B cell (primary cell): ENCODE data around the gene THBS2. TPM values are rescaled to one million over a fixed set of nuclear protein-coding genes. Genes with fewer than 3 reads are reported as not detected.

Source experiments
- ATAC-seq: fragments of 200-7000 bp; cut with Tn5 transposase; one replicate; pipeline ENCODE4 v1.10.0; 2021; ENCODE audit warnings: low read depth, mild to moderate bottlenecking, moderate number of reproducible peaks, moderate library complexity
- CTCF ChIA-PET: fragments of 350-600 bp; sonication (Branson Sonifier 250); formaldehyde crosslinking; loops from one replicate; lab custom pipeline; 2021; ENCODE audit warnings: antibody characterized with exemption, inconsistent platforms; lab: Charles Lee
- POLR2A ChIA-PET: fragments of 350-600 bp; sonication (Branson Sonifier 250); formaldehyde crosslinking; loops from one replicate; lab custom pipeline; 2021; ENCODE audit warnings: antibody characterized with exemption; lab: Charles Lee
- DNase-seq: peaks from one replicate; pipeline ENCODE4 v3.0.0; 2013
- H2AFZ ChIP-seq: 2 replicates; pipeline ENCODE4 v1.6.1; 2012; ENCODE audit warnings: mild to moderate bottlenecking, low read depth, low read length; ENCODE audit not compliant: insufficient read depth, poor library complexity, severe bottlenecking
- H3K27ac ChIP-seq, 2 donors: 1 replicate in 1 of 2; 2 replicates in 1 of 2; pipeline ENCODE4 v1.5.1; 2012 to 2013; ENCODE audit warnings: low read length in 2 of 2, mild to moderate bottlenecking in 2 of 2, moderate library complexity in 1 of 2
- H3K27me3 ChIP-seq, 4 experiments: fragments of 200-600 bp in 1 of 4; sonication (generic) in 1 of 4; replicated peaks in 1 of 4; 1 replicate in 2 of 4; 2 replicates in 2 of 4; pipeline versions ENCODE4 v1.6.1 to v1.7.0; 2013 to 2016; ENCODE audit warnings: low read length in 3 of 4, mild to moderate bottlenecking in 2 of 4, mixed read lengths in 1 of 4, moderate library complexity in 1 of 4; ENCODE audit not compliant: insufficient read depth in 4 of 4, control insufficient read depth in 3 of 4; ENCODE audit errors: control extremely low read depth in 1 of 4
- H3K36me3 ChIP-seq, 2 experiments: replicated peaks in 1 of 2; 1 replicate in 1 of 2; 2 replicates in 1 of 2; pipeline versions ENCODE4 v1.6.1 to v1.7.1; 2013; ENCODE audit warnings: low read length in 1 of 2; ENCODE audit not compliant: insufficient read depth in 2 of 2, control insufficient read depth in 1 of 2; ENCODE audit errors: control extremely low read depth in 1 of 2, extremely low read depth in 1 of 2
- H3K4me1 ChIP-seq, 2 donors: fragments of 200-600 bp in 1 of 2; sonication (generic) in 1 of 2; 1 replicate in 1 of 2; 2 replicates in 1 of 2; pipeline versions ENCODE4 v1.5.1 to v1.6.1; 2013 to 2017; ENCODE audit warnings: low read length in 2 of 2; ENCODE audit not compliant: control insufficient read depth in 2 of 2, insufficient read depth in 2 of 2
- H3K4me2 ChIP-seq: replicated peaks from 2 replicates; pipeline ENCODE3; 2012; ENCODE audit warnings: mild to moderate bottlenecking, low read depth, low read length; ENCODE audit not compliant: poor library complexity, severe bottlenecking
- H3K4me3 ChIP-seq, 5 experiments: fragments of 200-600 bp in 1 of 5; sonication (generic) in 1 of 5; 1 replicate in 3 of 5; 2 replicates in 2 of 5; pipeline versions ENCODE4 v1.5.1 to v1.7.0; 2011 to 2016; ENCODE audit warnings: low read length in 4 of 5, mild to moderate bottlenecking in 4 of 5, low read depth in 2 of 5, control low read depth in 1 of 5, moderate library complexity in 1 of 5; ENCODE audit not compliant: insufficient read depth in 1 of 5; ENCODE audit errors: control extremely low read depth in 1 of 5, extremely low read depth in 1 of 5
- H3K79me2 ChIP-seq: fragments of 200-600 bp; sonication (generic); one replicate; pipeline ENCODE4 v1.6.0; 2016; ENCODE audit warnings: low read length; ENCODE audit not compliant: control insufficient read depth, insufficient read depth
- H3K9ac ChIP-seq: fragments of 200-600 bp; sonication (generic); 2 replicates; pipeline ENCODE4 v1.6.1; 2017; ENCODE audit warnings: mild to moderate bottlenecking, low read length, moderate library complexity
- H3K9me3 ChIP-seq, 3 donors: one replicate each; pipeline versions ENCODE4 v1.6.1 to v1.7.1; 2013; ENCODE audit warnings: low read length in 2 of 3; ENCODE audit not compliant: control insufficient read depth in 2 of 3, insufficient read depth in 1 of 3; ENCODE audit errors: control extremely low read depth in 1 of 3
- H4K20me1 ChIP-seq: 2 replicates; pipeline ENCODE4 v1.6.0; 2012; ENCODE audit warnings: mild to moderate bottlenecking, low read length; ENCODE audit not compliant: insufficient read depth, control insufficient read depth, poor library complexity, severe bottlenecking
- H3K27ac Mint-ChIP-seq: one replicate; pipeline ENCODE4 v1.8.0; 2021; ENCODE audit warnings: mixed read lengths
- H3K27me3 Mint-ChIP-seq: one replicate; pipeline ENCODE4 v1.8.0; 2021; ENCODE audit warnings: mixed read lengths
- H3K4me1 Mint-ChIP-seq: one replicate; pipeline ENCODE4 v1.8.0; 2021; ENCODE audit warnings: mixed read lengths
- H3K4me3 Mint-ChIP-seq: one replicate; pipeline ENCODE4 v1.8.0; 2021; ENCODE audit warnings: mixed read lengths
- H3K9me3 Mint-ChIP-seq: one replicate; pipeline ENCODE4 v1.8.0; 2022; ENCODE audit warnings: mixed read lengths; ENCODE audit not compliant: insufficient read depth
- CTCF ChIP-seq: fragments of 200-600 bp; IDR thresholded peaks from one replicate; pipeline ENCODE4 v1.8.0; 2022; ENCODE audit warnings: antibody characterized with exemption, mild to moderate bottlenecking
- EZH2 ChIP-seq: IDR thresholded peaks from 2 replicates; pipeline ENCODE4 v1.6.1; 2012; ENCODE audit warnings: borderline replicate concordance, low read depth, mild to moderate bottlenecking, moderate library complexity, low read length; ENCODE audit not compliant: insufficient read depth, poor library complexity, severe bottlenecking
- whole genome bisulfite sequencing: methylation state at CpG from one replicate; pipeline ENCODE4 v1.1.5; 2013; ENCODE audit warnings: missing lambda C conversion rate; ENCODE audit not compliant: insufficient coverage; 5-methylcytosine and 5-hydroxymethylcytosine counted together
- intact Hi-C: fragments of 100-400 bp; cut with micrococcal nuclease; formaldehyde crosslinking; loops from one replicate; pipeline ENCODE4 v1.10.0; 2022
- polyA plus RNA-seq: library from polyadenylated mRNA; depleted of rRNA; stranded (reverse); fragments of >200 nt; gene quantifications from 2 replicates; pipeline ENCODE4 v1.2.3, GENCODE V29; 2012
- total RNA-seq, 2 donors: library from RNA; stranded (reverse); fragments of 120-200 nt in 1 of 2; gene quantifications; 1 replicate in 1 of 2; 2 replicates in 1 of 2; pipeline versions ENCODE4 v1.2.3 to v1.2.4, GENCODE V29; 2013 to 2022

Gene THBS2
- total and polyA plus RNA-seq, 2 donors (not counting 1 experiment from before 2014, with no cell fraction given) = not detected

GRCh38 chr6:169190970-169191369 is 62.7 kb downstream of the THBS2 start:
- Histone ChIP-seq H3K9ac (no peak overlapping the region), H3K4me3 (no peak overlapping the region), H4K20me1 (no peaks in the 10 kb centered on the region), H3K9me3 (peaks cover 0 to 13% (median 0%) of the 10 kb centered on the region in 3 donors), H3K27ac (no peak overlapping the region), H3K79me2 (no peaks in the 10 kb centered on the region), H3K27me3 (no peaks in the 10 kb centered on the region), H2AFZ (no peak overlapping the region), H3K36me3 (no peaks in the 10 kb centered on the region), H3K4me2 (no peak overlapping the region), H3K4me1 (no peaks in the 10 kb centered on the region)
- WGBS = 100% methylated on average over 2 of the region's 8 CpGs
- intact Hi-C loops = no loop called here
- CTCF ChIA-PET = no interaction called here
- ATAC-seq = no peak
- POLR2A ChIA-PET = no interaction called here
- H3K4me3 Mint-ChIP-seq = no peak overlapping the region
- no peaks in the 10 kb centered on the region for H3K9me3 Mint-ChIP-seq
- H3K4me1 Mint-ChIP-seq = no peaks in the 10 kb centered on the region
- DNase-seq = no peak
- H3K27me3 Mint-ChIP-seq = peaks cover 7% of the 10 kb centered on the region
- no peak overlapping the region for H3K27ac Mint-ChIP-seq
- TF ChIP-seq CTCF (no peak), EZH2 (no peak)

- TF ChIP-seq EZH2 (no peak), CTCF (no peak)
- Mint-ChIP-seq H3K9me3 (no peaks in the 10 kb centered on the region), H3K4me1 (no peaks in the 10 kb centered on the region), H3K4me3 (no peak overlapping the region), H3K27me3 (peaks cover 7% of the 10 kb centered on the region), H3K27ac (no peak overlapping the region)
- H3K4me2 ChIP-seq = no peak overlapping the region
- H2AFZ ChIP-seq = no peak overlapping the region
- 86% methylated on average over 5 of the region's 8 CpGs for WGBS
- H3K9me3 ChIP-seq = peaks cover 0 to 13% (median 0%) of the 10 kb centered on the region in 3 donors
- CTCF ChIA-PET = no interaction called here
- H3K4me1 ChIP-seq = no peaks in the 10 kb centered on the region
- no peaks in the 10 kb centered on the region for H4K20me1 ChIP-seq
- H3K27ac ChIP-seq = no peak overlapping the region
- POLR2A ChIA-PET = no interaction called here
- H3K9ac ChIP-seq = no peak overlapping the region
- no peak for ATAC-seq
- H3K4me3 ChIP-seq = no peak overlapping the region
- H3K79me2 ChIP-seq = no peaks in the 10 kb centered on the region
- intact Hi-C loops = no loop called here
- H3K27me3 ChIP-seq = no peaks in the 10 kb centered on the region
- no peak for DNase-seq
- H3K36me3 ChIP-seq = no peaks in the 10 kb centered on the region
Observed at GRCh38 chr6:169190144-169190584, 63.5 kb downstream of the THBS2 start.
